Measurements from ENCODE around the gene ZDHHC9. TPM values are rescaled to one million over a fixed set of nuclear protein-coding genes. Genes with fewer than 3 reads are reported as not detected.

Gene ZDHHC9
- total and polyA plus RNA-seq, 9 of the 15 experiments (the other 6 are each of a cell fraction or from before 2014, with no cell fraction given) = 6.8 to 22.4 (median 9.1) TPM

DNA sequence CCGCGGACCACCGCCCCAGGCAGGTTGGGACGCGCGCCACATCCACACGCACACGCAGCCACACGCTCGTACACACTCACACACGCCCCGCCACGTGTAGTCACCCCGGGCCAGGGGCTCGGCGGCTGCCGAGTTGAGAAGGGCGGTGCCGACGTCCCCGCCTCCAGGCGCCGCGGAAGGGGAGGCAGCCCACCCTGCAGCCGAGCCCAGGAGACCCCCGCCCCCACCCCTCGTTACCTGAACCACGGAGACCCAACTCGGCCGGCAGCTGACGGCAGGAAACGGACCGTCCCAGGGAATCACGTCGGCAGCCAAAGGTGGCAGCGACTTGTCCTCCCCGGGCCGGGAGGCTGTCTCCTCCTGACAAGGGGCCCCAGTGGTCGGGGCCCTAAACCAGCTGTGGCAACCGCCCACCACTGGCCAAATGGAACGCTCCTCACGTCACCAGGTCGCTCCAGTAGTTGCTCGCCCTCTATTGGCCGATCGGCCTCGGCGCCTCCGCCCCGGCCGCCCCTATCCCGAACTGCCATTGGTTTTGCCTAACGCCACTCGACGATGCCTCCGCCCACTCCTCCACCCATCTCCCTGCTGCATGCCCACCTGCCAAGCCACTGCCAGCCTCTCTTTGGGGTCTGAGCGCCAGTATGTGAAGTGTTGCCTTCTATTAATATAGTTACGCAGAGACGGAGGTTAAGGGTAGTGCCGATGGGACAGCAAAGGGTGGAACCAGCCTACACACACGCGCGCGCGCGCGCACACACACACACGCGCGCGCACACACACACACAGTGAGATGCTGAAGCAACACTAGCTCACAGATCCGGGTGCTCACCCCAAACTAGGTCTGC is at the start of gene ZDHHC9 (continued):
- TF ChIP-seq FOXJ3 (CRISPR knock-in tag; IDR thresholded peaks at IDR 0.05) = no peak
- no peak for TF ChIP-seq NCOA1 (IDR thresholded peaks at IDR 0.05; ENCODE audit: low read depth)
- no peak for TF ChIP-seq BMI1 (IDR thresholded peaks at IDR 0.05; ENCODE audit: low read length)
- no peak for TF ChIP-seq CREBBP (IDR thresholded peaks at IDR 0.05; ENCODE audit: low read depth, low read length)
- TF ChIP-seq, protein P1, sequence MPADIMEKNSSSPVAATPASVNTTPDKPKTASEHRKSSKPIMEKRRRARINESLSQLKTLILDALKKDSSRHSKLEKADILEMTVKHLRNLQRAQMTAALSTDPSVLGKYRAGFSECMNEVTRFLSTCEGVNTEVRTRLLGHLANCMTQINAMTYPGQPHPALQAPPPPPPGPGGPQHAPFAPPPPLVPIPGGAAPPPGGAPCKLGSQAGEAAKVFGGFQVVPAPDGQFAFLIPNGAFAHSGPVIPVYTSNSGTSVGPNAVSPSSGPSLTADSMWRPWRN (IDR thresholded peaks at IDR 0.05; ENCODE audit: low read depth) = no peak
- no peak for TF ChIP-seq ZNF354B (CRISPR knock-in tag; IDR thresholded peaks at IDR 0.05)
- no peak for TF ChIP-seq SAFB (IDR thresholded peaks at IDR 0.05; ENCODE audit: borderline replicate concordance, low read depth, low read length)
- TF ChIP-seq ZNF408 (CRISPR knock-in tag; IDR thresholded peaks at IDR 0.05; ENCODE audit: low read depth) = no peak
- TF ChIP-seq, protein P2, sequence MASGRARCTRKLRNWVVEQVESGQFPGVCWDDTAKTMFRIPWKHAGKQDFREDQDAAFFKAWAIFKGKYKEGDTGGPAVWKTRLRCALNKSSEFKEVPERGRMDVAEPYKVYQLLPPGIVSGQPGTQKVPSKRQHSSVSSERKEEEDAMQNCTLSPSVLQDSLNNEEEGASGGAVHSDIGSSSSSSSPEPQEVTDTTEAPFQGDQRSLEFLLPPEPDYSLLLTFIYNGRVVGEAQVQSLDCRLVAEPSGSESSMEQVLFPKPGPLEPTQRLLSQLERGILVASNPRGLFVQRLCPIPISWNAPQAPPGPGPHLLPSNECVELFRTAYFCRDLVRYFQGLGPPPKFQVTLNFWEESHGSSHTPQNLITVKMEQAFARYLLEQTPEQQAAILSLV (tag; IDR thresholded peaks at IDR 0.05) = no peak
- no peak for TF ChIP-seq HNRNPK (IDR thresholded peaks at IDR 0.05; ENCODE audit: low read depth, low read length, poor library complexity, severe bottlenecking)
- no peak for TF ChIP-seq ZKSCAN8 (CRISPR knock-in tag; IDR thresholded peaks at IDR 0.05)
- no peak for TF ChIP-seq TARDBP (IDR thresholded peaks at IDR 0.05)
- TF ChIP-seq, protein P3, sequence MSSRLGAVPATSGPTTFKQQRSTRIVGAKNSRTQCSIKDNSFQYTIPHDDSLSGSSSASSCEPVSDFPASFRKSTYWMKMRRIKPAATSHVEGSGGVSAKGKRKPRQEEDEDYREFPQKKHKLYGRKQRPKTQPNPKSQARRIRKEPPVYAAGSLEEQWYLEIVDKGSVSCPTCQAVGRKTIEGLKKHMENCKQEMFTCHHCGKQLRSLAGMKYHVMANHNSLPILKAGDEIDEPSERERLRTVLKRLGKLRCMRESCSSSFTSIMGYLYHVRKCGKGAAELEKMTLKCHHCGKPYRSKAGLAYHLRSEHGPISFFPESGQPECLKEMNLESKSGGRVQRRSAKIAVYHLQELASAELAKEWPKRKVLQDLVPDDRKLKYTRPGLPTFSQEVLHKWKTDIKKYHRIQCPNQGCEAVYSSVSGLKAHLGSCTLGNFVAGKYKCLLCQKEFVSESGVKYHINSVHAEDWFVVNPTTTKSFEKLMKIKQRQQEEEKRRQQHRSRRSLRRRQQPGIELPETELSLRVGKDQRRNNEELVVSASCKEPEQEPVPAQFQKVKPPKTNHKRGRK (tag; IDR thresholded peaks at IDR 0.05) = no peak
- TF ChIP-seq, protein P4, sequence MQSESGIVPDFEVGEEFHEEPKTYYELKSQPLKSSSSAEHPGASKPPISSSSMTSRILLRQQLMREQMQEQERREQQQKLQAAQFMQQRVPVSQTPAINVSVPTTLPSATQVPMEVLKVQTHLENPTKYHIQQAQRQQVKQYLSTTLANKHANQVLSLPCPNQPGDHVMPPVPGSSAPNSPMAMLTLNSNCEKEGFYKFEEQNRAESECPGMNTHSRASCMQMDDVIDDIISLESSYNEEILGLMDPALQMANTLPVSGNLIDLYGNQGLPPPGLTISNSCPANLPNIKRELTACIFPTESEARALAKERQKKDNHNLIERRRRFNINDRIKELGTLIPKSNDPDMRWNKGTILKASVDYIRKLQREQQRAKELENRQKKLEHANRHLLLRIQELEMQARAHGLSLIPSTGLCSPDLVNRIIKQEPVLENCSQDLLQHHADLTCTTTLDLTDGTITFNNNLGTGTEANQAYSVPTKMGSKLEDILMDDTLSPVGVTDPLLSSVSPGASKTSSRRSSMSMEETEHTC (IDR thresholded peaks at IDR 0.05) = no peak
- no peak for TF ChIP-seq MAFF (IDR thresholded peaks at IDR 0.05; ENCODE audit: low read length)
- no peak for TF ChIP-seq TCF7L2 (IDR thresholded peaks at IDR 0.05; ENCODE audit: low read depth, low read length)
- TF ChIP-seq, protein P5, sequence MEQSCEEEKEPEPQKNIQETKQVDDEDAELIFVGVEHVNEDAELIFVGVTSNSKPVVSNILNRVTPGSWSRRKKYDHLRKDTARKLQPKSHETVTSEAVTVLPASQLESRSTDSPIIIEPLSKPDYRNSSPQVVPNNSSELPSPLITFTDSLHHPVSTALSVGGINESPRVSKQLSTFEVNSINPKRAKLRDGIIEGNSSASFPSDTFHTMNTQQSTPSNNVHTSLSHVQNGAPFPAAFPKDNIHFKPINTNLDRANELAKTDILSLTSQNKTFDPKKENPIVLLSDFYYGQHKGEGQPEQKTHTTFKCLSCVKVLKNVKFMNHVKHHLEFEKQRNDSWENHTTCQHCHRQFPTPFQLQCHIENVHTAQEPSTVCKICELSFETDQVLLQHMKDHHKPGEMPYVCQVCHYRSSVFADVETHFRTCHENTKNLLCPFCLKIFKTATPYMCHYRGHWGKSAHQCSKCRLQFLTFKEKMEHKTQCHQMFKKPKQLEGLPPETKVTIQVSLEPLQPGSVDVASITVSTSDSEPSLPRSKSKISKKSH (CRISPR knock-in tag; IDR thresholded peaks at IDR 0.05) = no peak
- TF ChIP-seq NFYB (IDR thresholded peaks at IDR 0.05; ENCODE audit: extremely low read depth, insufficient read length) = peak; percentile 55
- no peak for TF ChIP-seq ILK (tag; IDR thresholded peaks at IDR 0.05; ENCODE audit: borderline replicate concordance, low read depth)

All from K562 (cell line).